A549 (cell line): ENCODE results near the gene SCN3B.

Experiments used
- CTCF ChIP-seq: fragments of >200 bp; sonication (Bioruptor Twin); formaldehyde crosslinking; IDR thresholded peaks from 3 replicates; pipeline ENCODE4 v1.5.1; 2016
- EP300 ChIP-seq, 2 experiments: fragments of >200 bp; sonication (Bioruptor Twin); formaldehyde crosslinking; IDR thresholded peaks; 2 replicates in 1 of 2; 3 replicates in 1 of 2; pipeline ENCODE4 v1.6.1; 2016 to 2017
- JUN ChIP-seq, 2 experiments: fragments of >200 bp; sonication (Bioruptor Twin); formaldehyde crosslinking; IDR thresholded peaks; 2 replicates in 1 of 2; 3 replicates in 1 of 2; pipeline ENCODE4 v1.6.1; 2016 to 2017
- JUNB ChIP-seq: fragments of >200 bp; sonication (Bioruptor Twin); formaldehyde crosslinking; IDR thresholded peaks from 2 replicates; pipeline ENCODE4 v1.6.1; 2016
- MYC ChIP-seq: IDR thresholded peaks from 2 replicates; pipeline ENCODE4 v1.6.1; 2012; ENCODE audit warnings: mild to moderate bottlenecking, inconsistent platforms, low read length, improper control_type of control experiment, borderline replicate concordance
- NFE2L2 ChIP-seq: fragments of 150-350 bp; conservative IDR thresholded peaks from 2 replicates; pipeline ENCODE4 v1.6.1; 2014; ENCODE audit warnings: low read length
- POLR2A ChIP-seq: IDR thresholded peaks from 2 replicates; pipeline ENCODE4 v1.6.1; 2012; ENCODE audit warnings: mild to moderate bottlenecking, low read length
- REST ChIP-seq: fragments of 200-600 bp; sonication (generic); IDR thresholded peaks from 2 replicates; pipeline ENCODE4 v1.6.1; 2016; ENCODE audit warnings: antibody characterized with exemption, mild to moderate bottlenecking, moderate library complexity
- RFX5 ChIP-seq: fragments of 450-650 bp; IDR thresholded peaks from 2 replicates; pipeline ENCODE4 v1.7.1; 2014; ENCODE audit warnings: antibody characterized with exemption, mild to moderate bottlenecking, moderate library complexity
- USF2 ChIP-seq: fragments of 450-650 bp; IDR thresholded peaks from 2 replicates; pipeline ENCODE4 v1.6.1; 2014; ENCODE audit warnings: antibody characterized with exemption

GRCh38 chr11:123682696-123683410, 28.4 kb upstream of the SCN3B start:
- TF ChIP-seq REST (no peak), RFX5 (no peak), CTCF (no peak), EP300 (IDR thresholded peaks at IDR 0.05) (no peak), POLR2A (no peak), JUN (IDR thresholded peaks at IDR 0.05) (no peak), MYC (no peak), JUNB (no peak), USF2 (no peak), NFE2L2 (no peak)
